Activated naive CD4-positive, alpha-beta T cell treated with anti-CD3 and anti-CD28 coated beads, Interleukin-2, amount 50 U/mL, for 72 hours (primary cell): ENCODE data around the gene RAB3C. TPM values are rescaled to one million over a fixed set of nuclear protein-coding genes. Genes with fewer than 3 reads are reported as not detected.
A peak's percentile ranks its signal among the peaks of the same experiment; 100 is the strongest.
"Not testable (repeated sequence)": the region's sequence is repeated elsewhere in the genome, so short reads cannot be mapped to it uniquely, and the experiment has no call there.

Experiments
- ATAC-seq, 2 donors: fragments of 150-1000 bp; cut with Tn5 transposase; 2 replicates each; pipeline ENCODE4 v1.10.0; 2021; ENCODE audit warnings: mild to moderate bottlenecking in 2 of 2, moderate library complexity in 2 of 2
- DNase-seq, 2 donors: peaks; one replicate each; pipeline ENCODE4 v3.0.0; 2021 to 2022; ENCODE audit warnings: low spot score in 2 of 2
- H3K27ac Mint-ChIP-seq, 2 donors: one replicate each; pipeline ENCODE4 v1.8.0; 2022; ENCODE audit warnings: mild to moderate bottlenecking in 2 of 2, mixed read lengths in 2 of 2
- H3K36me3 Mint-ChIP-seq, 2 donors: one replicate each; pipeline ENCODE4 v1.8.0; 2022; ENCODE audit warnings: mixed read lengths in 2 of 2
- H3K9me3 Mint-ChIP-seq, 2 donors: one replicate each; pipeline ENCODE4 v1.8.0; 2022; ENCODE audit warnings: mixed read lengths in 2 of 2
- total RNA-seq, 2 donors: library from RNA; stranded (reverse); gene quantifications; one replicate each; pipeline ENCODE4 v1.2.3, GENCODE V29; 2022

The RAB3C gene, protein sequence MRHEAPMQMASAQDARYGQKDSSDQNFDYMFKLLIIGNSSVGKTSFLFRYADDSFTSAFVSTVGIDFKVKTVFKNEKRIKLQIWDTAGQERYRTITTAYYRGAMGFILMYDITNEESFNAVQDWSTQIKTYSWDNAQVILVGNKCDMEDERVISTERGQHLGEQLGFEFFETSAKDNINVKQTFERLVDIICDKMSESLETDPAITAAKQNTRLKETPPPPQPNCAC
- total RNA-seq, result not detected

DNA sequence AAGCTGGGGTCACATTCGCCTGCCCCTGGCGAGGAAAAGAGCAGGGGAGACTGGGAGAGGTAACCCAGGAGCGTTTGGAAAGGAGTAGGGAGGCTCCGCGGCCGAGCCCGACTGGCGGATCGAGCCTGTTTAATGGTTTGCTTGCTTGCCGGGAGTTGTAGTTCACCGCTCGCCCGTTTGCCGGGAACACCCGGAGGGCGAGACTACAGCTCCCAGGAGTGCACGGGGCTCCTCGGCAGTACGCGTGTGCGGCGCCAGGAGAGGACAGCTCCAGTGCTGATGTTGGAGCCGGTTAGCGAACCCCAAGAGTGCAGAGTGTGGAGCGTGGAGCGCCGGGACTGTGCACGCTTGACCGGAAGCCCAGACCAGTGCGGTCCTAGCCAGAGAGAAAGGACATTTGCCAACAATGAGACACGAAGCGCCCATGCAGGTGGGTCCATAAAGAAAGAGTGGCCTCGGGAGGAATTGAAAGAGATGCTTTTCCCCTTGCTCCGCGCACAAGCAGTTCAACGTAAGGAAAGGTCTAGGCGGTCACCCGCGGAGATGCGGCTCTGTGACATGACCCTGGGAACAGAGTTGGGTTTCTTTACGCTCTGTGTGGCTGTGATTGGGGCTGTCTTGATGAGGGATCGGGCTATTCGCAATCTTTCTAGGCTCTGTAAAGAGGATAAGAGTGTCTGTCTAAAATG is at the start of gene RAB3C:
Gene RAB3C (plus strand): TSS at position 273 of the 689 bp plus-strand sequence. CDS start 134 bp downstream, at position 407.
- ATAC-seq (peak; percentile 71 to 100), DNase-seq (peak in 1 of 2 donors; percentile 65)
- Mint-ChIP-seq H3K27ac (no peak within 1 kb of the TSS), H3K36me3 (peaks cover 7 to 10% of the 10 kb centered on the region in 2 donors), H3K9me3 (no peaks in the 10 kb centered on the region)

DNA sequence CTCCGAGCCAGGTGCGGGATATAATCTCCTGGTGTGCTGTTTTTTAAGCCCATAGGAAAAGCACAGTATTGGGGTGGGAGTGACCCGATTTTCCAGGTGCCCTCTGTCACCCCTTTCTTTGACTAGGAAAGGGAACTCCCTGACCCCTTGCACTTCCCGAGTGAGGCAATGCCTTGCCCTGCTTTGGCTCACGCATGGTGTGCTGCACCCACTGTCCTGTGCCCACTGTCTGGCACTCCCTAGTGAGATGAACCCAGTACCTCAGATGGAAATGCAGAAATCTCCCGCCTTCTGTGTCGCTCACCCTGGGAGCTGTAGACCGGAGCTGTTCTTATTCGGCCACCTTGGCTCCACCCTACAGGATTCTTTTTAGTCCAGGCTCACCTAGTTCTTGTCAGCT is 40.9 kb upstream of the RAB3C start:
- H3K36me3 Mint-ChIP-seq, result peaks cover 0 to 14% of the 10 kb centered on the region in 2 donors
- DNase-seq, ATAC-seq, H3K27ac Mint-ChIP-seq: not testable (repeated sequence)
- peaks cover 9 to 10% of the 10 kb centered on the region in 2 donors for H3K9me3 Mint-ChIP-seq

DNA sequence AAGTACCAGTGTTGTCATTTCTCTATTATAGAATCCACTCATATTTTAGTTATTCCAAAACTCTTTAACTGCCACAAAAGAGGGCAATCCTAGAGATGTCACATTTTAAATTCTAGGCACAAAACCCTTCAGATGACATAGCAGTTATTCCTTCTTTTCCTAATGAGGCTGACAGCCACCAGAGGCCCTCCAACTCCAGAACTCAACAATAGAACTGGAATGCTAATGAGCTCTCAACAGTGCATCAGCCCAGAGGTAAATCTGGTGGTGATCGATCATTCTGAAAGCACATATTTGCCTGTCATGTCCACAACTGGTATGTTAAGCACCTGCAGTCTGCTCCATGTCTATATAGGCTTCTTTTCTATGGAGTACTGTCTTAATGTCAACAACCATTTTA is 40.2 kb upstream of the RAB3C start:
- no peak for DNase-seq
- Mint-ChIP-seq H3K27ac (no peak overlapping the region), H3K9me3 (peaks cover 8 to 10% of the 10 kb centered on the region in 2 donors), H3K36me3 (peaks cover 0 to 14% of the 10 kb centered on the region in 2 donors)
- no peak for ATAC-seq

DNA sequence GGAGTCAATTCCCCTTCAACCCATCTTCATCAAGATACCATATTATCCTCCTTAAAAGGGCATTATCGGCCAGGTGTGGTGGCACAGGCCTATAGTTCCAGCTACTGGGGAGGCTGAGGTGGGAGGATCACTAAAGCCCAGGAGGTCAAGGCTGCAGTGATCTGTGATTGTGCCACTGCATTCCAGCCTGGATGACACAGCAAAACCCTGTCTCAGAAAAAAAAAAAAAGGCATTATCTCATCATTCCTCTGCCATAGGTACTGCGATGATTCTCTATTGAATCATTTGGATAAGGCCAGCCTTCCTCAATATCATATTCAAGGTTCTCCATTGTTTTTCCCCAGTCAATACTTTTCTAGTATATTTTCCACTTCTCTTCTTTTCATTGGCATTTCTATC is 39.2 kb upstream of the RAB3C start:
- Mint-ChIP-seq H3K9me3 (peaks cover 3 to 10% of the 10 kb centered on the region in 2 donors), H3K36me3 (peaks cover 0 to 12% of the 10 kb centered on the region in 2 donors), H3K27ac (no peak overlapping the region)
- DNase-seq (no peak), ATAC-seq (no peak)

DNA sequence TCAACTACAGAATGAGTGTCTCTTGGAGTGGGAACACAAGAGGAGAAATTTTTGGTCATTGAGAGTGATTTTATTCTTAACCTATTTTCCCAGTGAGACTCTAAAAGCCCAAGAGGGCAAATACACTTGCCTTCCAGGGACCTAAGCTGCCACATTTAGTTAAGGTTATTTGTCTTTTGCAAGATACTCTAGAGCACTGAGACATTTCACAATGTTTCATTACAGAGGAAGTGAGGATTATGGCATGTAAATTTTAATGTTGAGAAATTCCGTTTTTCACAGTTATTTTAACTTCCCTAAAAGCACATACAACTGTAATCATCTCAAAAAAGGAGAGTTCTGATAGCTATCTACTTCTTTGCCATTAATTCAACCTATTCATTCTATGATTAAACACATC is 38.7 kb upstream of the RAB3C start:
- Mint-ChIP-seq H3K36me3 (peaks cover 0 to 7% of the 10 kb centered on the region in 2 donors), H3K9me3 (peaks cover 3 to 7% of the 10 kb centered on the region in 2 donors), H3K27ac (no peak overlapping the region)
- ATAC-seq (no peak), DNase-seq (no peak)

DNA sequence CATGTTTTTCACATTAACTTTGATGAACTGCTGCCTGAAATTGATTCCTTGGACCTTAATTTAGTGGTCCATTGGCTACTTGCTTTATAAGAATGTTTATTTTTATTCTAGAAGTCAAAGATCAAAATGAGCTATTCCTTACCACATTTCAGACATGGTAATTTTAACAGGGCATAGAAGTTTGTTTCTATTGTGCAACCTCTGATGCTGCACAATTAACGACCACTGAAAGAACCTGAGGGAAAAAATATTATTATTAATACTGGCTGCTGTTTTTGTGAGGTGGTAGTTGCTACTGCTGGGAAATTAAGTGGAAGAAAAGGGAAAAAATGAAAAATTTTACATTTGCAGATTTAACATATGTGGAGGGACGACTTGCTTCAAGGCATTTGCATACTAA is 37.9 kb upstream of the RAB3C start:
- no peak for DNase-seq
- Mint-ChIP-seq H3K27ac (no peak overlapping the region), H3K36me3 (peaks cover 0 to 2% of the 10 kb centered on the region in 2 donors), H3K9me3 (peaks cover 3 to 5% of the 10 kb centered on the region in 2 donors)
- ATAC-seq, result no peak

DNA sequence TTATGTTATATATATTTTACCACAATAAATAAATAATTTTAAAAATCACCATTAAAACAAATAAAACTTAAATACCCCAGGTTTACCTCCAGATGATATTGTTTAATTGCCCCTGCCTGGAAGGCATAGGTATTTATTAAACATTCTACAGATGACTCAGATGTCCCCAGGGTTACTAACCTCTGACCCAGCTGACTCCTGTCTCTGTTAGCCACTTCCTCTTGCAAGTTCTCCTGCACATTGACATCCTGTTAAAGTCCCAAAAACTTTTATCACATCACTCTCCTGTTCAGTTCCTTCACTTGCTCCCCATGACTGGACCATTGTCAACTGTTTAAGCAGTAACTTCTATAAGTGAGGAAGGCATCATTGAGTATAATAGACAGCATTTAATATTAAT is 37.0 kb upstream of the RAB3C start:
- ATAC-seq, result no peak

DNA sequence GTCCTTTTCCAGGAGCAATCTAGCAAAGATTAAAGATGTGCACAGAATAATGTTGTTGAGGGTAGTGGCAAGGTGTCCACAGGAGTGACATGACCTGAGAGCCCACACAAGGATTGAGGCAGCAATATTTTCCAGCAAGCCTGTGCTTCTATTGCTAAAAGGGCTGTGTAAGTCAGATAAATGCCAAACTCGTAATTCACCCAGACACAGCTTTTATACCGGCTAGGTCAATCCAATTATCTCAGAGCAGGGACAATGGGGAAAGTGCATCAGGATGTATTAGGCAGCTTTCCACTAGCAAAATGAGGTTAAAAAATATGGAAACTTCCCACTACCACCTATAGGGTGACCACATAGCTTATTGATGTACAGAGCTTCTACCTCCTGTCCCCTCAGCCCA is 34.8 kb upstream of the RAB3C start:
- ATAC-seq (no peak), DNase-seq (no peak)
- no peak overlapping the region for H3K27ac Mint-ChIP-seq
- peaks cover 0 to 3% of the 10 kb centered on the region in 2 donors for H3K9me3 Mint-ChIP-seq
- no peaks in the 10 kb centered on the region for H3K36me3 Mint-ChIP-seq

More for the DNA sequence above, 37.0 kb upstream of the RAB3C start:
- Mint-ChIP-seq H3K9me3 (peaks cover 2 to 3% of the 10 kb centered on the region in 2 donors), H3K27ac (no peak overlapping the region), H3K36me3 (no peaks in the 10 kb centered on the region)
- no peak for DNase-seq

DNA sequence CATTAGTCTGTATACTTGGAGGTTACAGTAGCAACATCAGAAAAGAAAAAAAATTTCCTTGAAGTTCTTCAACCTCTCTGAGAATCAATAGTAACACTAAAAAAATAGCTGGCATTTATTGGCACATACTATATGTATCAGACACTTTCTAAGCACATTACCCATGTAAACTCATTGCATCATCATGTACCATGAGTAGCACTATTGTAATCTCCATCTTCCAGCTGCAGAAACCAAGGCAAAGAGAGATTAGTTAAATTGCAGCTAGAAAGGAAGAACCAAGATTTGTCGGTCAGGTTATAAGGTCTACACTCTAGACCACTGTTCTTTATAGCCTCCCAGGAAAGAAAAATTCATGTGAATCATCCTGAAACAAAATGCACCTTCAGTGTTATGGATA is 31.4 kb upstream of the RAB3C start:
- H3K9me3 Mint-ChIP-seq, result peaks cover 0 to 3% of the 10 kb centered on the region in 2 donors
- H3K27ac Mint-ChIP-seq, result no peak overlapping the region
- no peak for ATAC-seq
- DNase-seq, result no peak
- no peaks in the 10 kb centered on the region for H3K36me3 Mint-ChIP-seq

DNA sequence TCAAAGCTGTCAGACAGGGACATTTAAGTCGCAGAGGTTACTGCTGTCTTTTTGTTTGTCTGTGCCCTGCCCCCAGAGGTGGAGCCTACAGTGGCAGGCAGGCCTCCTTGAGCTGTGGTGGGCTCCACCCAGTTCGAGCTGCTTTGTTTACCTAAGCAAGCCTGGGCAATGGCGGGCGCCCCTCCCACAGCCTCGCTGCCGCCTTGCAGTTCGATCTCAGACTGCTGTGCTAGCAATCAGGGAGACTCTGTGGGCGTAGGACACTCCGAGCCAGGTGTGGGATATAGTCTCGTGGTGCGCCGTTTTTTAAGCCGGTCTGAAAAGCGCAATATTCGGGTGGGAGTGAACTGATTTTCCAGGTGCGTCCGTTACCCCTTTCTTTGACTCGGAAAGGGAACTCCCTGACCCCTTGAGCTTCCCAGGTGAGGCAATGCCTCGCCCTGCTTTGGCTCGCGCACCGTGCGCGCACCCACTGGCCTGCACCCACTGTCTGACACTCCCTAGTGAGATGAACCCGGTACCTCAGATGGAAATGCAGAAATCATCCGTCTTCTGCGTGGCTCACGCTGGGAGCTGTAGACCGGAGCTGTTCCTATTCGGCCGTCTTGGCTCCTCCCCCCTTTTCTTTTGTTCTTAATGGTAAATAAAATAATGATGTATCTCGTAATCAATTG is 25.1 kb upstream of the RAB3C start:
- not testable (repeated sequence) for H3K36me3 Mint-ChIP-seq, H3K9me3 Mint-ChIP-seq, DNase-seq, H3K27ac Mint-ChIP-seq, ATAC-seq

DNA sequence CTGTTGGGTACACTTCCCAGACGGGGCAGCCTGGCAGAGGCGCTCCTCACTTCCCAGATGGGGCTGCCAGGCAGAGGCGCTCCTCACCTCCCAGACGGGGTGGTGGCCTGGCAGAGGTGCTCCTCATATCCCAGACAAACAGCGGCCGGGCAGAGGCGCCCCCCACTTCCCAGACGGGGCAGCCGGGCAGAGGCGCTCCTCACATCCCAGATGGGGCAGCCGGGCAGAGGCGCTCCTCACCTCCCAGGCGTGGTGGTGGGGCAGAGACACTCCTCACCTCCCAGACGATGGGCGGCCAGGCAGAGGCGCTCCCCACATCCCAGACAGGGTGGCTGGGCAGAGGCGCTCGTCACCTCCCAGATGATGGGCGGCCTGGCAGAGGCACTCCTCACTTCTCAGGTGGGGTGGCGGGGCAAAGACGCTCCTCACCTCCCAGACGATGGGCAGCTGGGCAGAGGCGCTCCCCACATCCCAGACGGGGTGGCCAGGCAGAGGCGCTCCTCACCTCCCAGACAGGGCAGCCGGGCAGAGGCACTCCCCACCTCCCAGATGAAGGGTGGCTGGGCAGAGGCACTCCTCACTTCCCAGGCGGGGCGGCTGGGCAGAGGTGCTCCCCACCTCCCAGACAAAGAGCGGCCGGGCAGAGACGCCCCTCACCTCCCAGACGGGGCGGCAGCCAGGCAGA is 19.7 kb upstream of the RAB3C start:
- not testable (repeated sequence) for ATAC-seq, DNase-seq, H3K27ac Mint-ChIP-seq, H3K36me3 Mint-ChIP-seq, H3K9me3 Mint-ChIP-seq

DNA sequence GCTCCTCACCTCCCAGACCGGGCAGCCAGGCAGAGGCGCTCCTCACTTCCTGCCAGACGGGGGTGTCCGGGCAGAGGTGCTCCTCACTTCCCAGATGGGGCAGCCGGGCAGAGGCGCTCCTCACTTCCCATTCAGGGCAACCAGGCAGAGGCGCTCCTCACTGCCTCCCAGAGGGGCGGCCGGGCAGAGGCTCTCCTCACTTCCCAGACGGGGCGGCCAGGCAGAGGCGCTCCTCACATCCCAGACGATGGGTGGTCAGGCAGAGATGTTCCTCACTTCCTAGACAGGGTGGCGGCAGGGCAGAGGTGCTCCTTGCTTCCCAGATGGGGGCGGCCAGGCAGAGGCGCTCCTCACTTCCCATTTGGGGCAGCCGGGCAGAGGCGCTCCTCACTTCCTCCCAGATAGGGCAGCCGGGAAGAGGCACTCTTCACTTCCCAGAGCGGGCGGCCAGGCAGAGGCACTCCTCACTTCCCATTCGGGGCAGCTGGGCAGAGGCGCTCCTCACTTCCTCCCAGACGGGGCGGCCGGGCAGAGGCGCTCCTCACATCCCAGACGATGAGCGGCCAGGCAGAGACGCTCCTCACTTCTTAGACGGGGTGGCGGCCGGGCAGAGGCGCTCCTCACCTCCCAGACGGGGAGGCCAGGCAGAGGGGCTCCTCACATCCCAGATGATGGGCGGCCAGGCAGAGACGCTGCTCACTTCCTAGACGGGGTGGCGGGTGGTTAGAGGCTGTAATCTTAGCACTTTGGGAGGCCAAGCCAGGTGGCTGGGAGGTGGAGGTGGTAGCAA is 18.6 kb upstream of the RAB3C start:
- not testable (repeated sequence) for H3K27ac Mint-ChIP-seq, H3K9me3 Mint-ChIP-seq, H3K36me3 Mint-ChIP-seq, DNase-seq, ATAC-seq

DNA sequence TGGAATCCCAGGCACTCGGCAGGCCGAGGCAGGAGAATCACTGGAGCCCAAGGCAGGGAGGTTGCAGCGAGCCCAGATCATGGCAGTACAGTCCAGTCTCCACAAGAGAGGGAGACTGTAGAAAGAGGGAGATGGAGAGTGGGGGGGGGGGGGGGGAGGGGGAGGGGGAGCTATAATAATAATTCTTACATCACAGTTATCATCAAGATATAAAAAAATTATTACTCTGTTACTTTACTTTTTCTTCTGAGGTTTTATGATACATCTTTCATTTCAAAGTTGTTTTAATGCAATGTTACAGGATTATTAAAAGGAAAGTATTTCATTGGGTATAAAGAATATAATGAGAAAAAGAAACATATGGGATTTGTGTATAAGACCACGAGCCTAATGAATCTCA is 17.8 kb upstream of the RAB3C start:
- no peak for ATAC-seq
- no peak for DNase-seq
- Mint-ChIP-seq H3K9me3 (peaks cover 0 to 4% of the 10 kb centered on the region in 2 donors), H3K27ac (no peak overlapping the region), H3K36me3 (no peaks in the 10 kb centered on the region)

DNA sequence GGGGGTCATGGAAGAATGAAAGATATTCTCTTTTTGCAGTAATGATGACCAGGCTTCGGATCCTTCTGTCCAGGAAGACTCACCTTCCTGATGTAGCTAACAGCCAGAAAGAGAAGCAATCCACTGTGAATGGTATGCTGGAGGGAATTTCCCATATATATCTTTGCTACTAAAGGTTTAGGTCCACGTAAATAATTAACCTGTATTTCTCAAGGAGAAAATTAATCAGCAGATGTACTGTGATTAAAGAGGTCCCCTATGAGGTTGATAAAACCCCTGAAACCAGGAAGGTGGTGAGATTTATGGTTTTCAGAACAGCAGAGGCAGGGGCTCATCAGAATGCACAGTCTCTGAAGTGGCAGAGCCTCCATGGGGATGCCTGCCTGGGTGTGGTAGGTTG is 11.4 kb upstream of the RAB3C start:
- DNase-seq, result no peak
- Mint-ChIP-seq H3K36me3 (no peaks in the 10 kb centered on the region), H3K9me3 (peaks cover 15 to 16% of the 10 kb centered on the region in 2 donors), H3K27ac (no peak overlapping the region)
- ATAC-seq, result no peak

DNA sequence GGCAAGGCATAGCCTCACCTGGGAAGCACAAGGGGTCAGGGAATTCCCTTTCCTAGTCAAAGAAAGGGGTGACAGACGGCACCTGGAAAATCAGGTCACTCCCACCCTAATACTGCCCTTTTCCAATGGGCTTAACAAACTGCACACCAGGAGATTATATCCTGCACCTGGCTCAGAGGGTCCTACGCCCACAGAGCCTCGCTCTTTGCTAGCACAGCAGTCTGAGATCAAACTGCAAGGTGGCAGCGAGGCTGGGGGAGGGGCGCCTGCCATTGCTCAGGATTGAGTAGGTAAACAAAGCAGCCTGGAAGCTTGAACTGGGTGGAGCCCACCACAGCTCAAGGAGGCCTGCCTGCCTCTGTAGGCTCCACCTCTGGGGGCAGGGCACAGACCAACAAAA is 9.9 kb upstream of the RAB3C start:
- H3K36me3 Mint-ChIP-seq, H3K27ac Mint-ChIP-seq, DNase-seq, ATAC-seq: not testable (repeated sequence)
- peaks cover 15 to 16% of the 10 kb centered on the region in 2 donors for H3K9me3 Mint-ChIP-seq

DNA sequence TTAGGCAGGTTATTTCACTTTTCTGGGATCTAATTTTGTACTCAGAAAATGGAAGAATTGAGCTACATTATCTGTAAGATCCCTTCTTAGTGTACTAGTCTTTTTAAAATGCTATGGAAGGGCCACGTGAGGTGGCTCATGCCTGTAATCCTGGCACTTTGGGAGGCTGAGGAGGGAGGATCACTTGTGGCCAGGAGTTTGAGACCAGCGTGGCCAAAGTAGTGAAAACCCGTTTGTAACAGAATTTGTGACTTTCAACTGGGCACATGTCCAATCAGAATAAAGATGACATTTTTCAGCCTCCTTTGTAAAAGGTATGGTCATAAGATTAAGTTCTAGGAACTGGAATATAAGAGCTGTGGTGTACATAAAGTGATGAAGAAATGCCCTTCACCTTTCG is 3.1 kb upstream of the RAB3C start:
- DNase-seq, result no peak
- Mint-ChIP-seq H3K27ac (no peak overlapping the region), H3K36me3 (peaks cover 7 to 10% of the 10 kb centered on the region in 2 donors), H3K9me3 (peaks cover 5 to 6% of the 10 kb centered on the region in 2 donors)
- ATAC-seq, result no peak
